GM18519 (cell line): ENCODE results near the gene GMPR2.

ENCODE experiments used
- ATAC-seq: cut with Tn5 transposase; IDR thresholded peaks from one replicate; pipeline ENCODE4 v1.9.1; 2021; ENCODE audit warnings: mild to moderate bottlenecking, moderate library complexity; ENCODE audit not compliant: unreplicated experiment, low FRiP score

GMPR2 gene

DNA sequence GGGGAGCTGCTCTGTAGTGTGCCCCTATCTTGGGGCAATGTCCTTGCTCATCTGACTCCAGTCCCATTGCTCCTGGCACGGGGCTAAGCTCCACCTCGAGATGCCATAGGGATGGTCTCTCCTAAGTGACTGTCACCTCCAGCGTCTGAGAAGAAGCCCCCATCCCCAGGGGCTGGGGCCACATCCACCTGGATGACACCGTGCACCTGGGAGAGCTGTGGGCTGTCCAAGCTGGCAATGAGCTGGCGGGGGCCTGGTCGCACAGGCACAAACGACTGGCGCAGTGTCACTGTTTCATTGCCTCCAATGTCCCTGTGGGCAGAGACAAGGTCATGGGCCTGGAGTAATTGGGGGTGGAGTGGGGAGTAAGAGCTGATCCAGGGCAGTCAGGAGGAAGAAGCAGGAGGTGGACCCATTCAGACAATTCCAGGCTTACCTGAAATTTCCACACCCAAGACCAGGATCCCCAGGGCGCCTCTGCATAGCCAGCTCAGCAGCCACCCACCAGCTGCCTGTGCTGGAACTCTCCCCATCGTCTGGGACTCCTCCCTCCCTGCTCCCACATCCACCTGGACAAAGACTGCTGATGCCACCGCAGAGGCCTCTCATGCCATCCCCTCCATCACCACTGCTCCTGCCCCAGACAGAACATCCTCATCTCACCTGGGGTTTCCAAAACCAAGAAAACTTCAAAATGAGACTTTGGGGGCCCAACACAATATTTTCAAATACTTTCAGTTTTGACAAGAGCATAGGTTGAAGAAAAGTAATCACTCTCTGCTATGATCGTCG lies 16.7 kb downstream of the GMPR2 start:
- ATAC-seq: no peak

DNA sequence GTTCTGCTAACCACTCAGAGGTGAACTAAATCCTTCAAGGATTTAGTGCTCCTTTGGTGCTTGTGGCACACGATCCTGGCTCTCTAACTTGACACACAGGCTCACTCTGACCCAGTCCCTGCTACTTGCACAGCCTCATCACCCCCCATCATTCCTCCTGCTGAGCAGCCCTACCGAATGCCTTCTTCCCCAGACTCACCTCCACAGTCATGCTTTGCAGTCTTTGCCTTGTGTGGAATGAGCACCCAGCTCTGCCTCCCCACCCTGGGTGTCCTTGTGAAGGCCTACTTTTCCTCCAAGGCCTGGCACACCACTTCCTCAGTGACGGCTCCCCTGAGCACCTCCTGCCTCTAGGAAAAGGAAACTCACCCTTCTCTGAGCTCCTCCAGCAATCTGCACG lies 17.6 kb downstream of the GMPR2 start:
- ATAC-seq: no peak

GRCh38 chr14:24251880-24252288 lies 19.2 kb downstream of the GMPR2 start:
- ATAC-seq: no peak

DNA sequence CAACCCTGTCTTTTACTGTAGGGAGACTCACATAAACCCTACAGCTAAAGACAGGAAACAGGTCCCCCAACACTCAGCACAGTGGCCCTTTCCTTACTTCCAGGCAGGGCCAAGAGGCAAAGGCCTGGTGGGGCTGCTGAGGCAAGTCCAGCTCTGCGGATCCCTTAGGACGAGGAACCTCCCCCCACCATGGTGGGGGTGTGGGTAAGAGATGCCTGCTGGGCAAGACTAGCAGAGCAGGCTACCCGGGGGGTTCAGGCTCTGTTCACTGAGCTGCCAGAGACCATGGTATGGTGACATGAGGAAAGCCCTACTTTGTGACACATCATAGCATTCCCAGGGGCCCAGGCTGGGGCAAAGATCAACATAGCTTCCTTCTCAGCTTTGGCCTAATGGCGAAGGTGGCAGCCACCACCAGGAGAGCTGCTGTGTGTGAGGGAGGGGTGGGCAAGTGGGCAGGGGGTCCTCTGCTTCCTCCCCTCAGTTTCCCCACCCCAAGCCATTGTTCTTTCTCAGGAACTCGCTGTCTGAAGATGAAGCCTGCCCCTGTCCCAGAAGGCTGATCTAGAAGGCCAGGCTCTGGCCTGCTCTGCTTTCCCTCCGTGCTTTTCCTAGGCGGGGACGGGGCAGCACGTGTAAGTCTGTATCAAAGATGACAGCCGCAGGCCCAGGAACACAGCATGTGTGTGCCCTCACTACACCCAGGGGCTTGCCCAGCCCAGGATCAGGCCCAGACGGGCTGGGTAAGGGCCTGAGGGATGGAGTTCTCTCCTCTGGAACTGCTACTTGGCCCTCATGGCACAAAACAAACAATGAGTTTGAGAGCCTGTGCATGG lies 19.8 kb downstream of the GMPR2 start:
- ATAC-seq: no peak

DNA sequence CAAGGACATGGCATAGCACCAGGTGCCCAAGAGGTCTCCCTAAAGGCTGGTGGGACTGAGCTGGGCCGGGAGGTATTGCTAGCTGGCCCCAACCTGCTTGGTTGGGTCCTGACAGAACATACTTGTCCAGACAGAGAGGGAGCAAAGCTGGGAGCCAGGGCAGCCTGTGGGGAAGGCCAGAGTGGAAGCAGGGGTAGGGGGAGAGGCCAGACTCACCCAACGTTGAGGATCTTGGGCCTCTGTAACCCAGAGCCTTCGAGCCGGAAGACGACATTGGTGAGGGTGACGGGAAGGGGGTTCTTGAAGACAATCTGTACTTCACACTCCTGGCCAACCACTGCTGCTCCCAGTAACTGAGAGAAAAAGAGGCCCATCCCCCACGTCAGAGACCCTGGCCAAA lies 21.2 kb downstream of the GMPR2 start:
- no peak for ATAC-seq

DNA sequence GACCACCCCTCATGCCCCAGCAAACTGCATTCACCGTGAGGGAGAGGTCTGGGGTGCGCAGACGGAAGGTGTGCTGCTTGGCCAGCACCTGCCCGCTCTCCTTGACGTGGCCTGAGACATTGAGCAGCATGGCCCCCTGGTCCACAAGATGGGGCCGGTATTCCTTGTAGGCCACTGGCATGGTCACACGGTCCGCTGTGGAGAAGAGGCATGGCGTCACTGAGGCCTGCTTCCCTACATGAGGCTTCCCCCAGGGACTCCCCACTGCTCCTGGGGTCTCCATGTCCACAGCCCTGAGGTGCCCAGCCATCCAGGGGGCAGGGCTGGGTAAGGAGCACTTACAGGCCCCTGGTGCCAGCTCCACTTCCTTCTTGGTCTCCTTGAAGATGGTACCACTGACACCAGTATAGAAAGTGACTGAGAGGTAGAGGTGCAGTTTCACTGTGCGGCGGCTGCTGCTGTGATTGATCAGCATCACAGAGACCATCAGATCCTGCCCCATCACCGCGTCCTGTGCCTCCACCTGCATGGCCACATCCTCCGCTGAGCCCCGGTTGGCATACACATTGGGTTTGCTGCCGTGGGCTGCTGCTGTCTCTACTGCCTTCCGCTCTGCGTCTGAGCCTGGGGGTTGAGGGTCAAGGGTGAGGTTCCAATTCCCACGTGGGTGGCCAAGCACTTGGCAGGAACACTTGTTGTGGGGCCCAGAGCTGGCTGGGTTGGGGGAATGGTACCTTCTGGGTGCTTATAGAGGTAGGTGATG lies 22.1 kb downstream of the GMPR2 start:
- no peak for ATAC-seq

DNA sequence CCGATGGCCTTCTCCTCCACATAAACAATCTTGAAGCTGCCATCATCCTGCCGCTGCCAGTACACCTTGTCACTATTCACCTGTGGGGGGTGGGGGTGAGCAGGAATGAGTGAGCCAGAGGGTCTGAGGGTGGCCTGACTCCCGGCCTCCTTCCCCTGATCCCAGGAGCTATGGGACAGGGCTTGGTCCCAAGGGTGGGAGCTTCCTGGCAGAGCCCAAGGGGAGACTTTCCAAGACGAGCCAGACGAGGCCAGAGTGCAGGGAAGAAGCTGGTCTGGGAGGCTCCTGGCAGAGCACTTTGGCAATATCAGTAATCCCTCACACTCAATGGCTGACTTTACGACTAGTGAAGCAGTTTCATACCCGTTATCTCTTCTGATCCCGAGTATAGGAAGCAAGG lies 22.7 kb downstream of the GMPR2 start:
- ATAC-seq: no peak

DNA sequence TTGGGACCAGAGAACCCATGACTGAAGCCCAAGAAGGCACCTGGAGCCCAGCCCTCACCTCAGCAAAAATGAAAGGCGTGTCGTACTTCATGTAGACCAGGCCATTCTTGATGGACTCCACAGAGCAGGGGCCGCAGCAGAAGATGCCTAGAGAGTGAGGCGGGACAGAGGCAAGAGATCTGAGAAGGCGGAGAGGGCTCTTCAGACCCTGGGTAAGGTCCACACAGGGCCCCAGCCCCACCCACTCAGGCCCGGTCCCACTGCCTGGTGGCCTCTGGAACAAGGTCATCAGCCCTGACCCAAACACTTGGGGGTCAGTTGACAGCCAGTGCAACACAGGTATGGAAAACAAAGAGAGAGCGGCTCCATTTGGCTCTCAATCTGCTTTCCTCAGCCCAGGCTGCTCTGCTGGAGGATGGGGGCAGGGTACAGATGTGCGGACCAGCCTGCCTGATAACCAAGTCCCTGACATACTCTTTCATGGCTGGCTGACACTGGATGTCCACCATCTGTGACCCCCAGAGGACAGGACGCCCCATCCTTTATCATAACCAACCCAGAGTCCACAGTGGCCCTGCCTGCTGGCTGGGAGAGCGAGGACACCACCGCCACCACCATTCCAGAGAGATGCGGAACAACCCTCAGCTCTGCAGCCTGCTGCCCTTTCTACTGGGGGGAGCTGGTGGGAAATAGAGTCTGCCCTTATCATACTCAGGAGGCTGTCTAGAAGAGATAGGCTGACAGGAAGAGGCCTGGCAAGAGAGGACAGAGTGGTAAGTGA lies 23.4 kb downstream of the GMPR2 start:
- ATAC-seq: no peak

DNA sequence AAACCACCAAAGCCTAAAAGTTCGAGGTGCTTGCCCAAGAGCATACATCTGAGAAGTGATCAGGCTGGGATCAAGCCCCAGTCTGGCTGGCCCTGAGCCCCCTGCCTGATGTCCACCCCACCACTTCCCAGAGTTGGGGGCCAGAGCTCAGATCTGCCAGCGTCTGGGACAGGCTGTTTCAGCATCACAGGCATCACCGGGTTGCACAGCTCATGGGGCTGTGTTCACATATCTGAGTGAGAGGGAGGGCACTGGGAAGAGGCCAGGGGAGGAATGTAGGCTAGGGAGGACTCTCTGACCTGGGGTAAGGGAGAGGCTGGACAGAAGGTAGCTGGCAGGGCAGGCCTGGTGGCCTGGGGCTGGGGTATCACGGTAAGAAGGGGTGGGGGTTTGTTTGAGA lies 24.2 kb downstream of the GMPR2 start:
- no peak for ATAC-seq

GRCh38 chr14:24258119-24258518 lies 25.4 kb downstream of the GMPR2 start:
- ATAC-seq: no peak

DNA sequence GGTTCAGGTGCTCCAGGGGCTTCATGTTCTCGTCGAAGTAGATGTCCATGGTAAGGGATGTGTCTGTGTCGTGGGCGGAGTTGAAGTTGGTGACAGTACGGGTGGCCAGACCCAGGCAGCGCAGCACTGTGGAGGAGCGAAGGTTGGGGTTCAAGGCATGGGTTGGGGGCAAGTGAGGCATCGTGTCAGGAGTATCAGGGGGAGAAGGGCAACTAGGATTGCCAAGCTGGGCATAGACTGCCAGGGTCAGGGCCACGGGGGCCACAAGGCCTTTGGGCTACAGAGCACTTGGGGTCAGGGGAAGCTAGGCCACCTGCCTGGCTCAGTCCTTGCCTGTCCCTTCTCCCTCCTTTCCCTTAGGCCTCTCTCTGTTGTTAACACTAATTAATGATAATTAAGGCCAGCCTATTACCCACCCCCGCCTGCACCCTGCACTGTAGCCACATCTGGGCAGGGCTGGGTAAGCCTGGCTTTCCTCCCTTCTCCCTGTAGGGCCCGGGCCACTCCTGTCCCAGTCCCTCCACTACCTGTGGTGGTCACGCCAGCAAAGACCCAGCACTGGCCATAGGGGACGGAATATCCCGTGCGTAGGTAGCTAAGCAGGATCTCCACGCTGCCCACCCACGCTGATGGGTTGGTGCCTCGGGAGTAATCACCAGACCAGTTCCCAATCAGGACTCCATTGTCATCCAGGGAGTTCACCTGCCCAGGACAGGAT lies 26.0 kb downstream of the GMPR2 start:
- no peak for ATAC-seq

DNA sequence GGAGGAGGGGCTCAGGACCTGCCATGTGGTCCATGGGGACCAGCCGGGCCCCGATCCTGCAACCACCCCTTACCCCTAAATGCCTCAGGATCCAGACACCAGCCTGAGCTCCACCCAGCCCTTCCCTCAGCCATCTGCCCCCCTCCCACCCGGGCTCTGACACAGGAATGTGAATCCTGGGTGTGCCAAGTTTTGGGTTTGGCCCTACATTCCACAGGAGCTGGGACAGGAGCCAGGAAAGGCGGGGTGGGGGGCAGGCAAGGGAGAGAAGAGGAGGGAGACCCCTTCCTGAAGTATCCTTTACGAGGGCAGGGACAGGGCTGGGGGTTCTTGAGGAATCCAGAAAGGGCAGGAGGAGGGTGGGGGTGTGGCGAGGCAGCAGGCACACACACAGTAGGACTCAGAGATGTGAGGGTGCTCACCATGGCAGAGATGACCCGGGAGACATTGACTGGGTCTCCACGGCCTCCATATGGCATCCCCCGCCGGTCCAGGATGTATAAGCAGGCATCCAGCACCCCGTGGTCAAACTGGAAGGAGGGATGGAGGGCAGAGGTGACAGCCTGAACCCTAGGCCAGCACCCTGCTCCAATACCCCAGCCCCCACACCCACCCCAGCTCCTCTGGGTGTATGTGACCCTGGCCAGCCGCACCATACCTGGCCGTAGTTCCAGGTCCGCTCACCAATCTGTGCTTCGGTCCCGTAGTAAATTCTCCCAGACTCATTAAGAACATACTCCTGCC lies 26.7 kb downstream of the GMPR2 start:
- no peak for ATAC-seq

- no peak for ATAC-seq
Observed at GRCh38 chr14:24260026-24260779, 27.5 kb downstream of the GMPR2 start.

GRCh38 chr14:24260780-24261157 lies 28.0 kb downstream of the GMPR2 start:
- ATAC-seq: no peak

DNA sequence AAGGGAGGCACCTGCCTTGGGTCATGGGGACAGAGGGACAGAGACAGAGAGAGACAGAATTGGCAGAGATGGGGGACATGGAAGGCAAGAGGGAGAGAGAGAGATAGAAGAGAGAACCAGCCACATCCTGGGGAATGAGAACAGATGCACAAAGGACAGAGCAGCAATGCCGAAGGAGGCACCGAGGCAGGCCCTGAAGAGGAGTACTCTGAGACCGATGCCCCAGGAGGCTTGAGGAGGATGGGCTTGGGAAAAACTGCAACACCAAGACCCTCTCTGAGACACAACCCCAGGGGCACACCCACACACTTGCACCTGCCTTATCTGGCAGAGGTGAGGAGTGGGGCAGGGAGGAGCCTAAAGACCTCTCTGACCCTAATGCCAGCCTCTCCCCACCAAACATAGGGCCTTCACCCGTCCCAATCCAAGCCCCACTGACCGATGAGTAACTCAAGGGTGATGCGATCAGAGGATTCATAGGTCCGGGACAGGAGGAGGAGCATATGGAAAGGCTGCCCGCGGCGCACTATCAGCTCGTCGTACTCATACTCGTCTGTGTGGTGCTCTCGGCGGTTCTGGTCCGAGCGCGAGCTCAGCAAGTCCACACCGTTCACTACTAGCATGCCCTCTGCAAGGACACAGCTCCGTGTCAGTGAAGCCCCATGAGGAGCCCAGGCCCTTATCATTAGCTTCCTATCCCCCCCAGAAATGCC lies 28.7 kb downstream of the GMPR2 start:
- ATAC-seq: no peak

GRCh38 chr14:24261969-24262327 lies 29.2 kb downstream of the GMPR2 start:
- ATAC-seq: no peak

GRCh38 chr14:24262821-24263733 lies 30.3 kb downstream of the GMPR2 start, which contains the start of gene TGM1:
Gene TGM1, minus strand, starts transcription at chr14:24263177. Its CDS starts 825 bp downstream, at chr14:24262352.
- ATAC-seq: no peak
